ENCODE measurements around the gene ZDHHC17.

The ZDHHC17 gene

DNA sequence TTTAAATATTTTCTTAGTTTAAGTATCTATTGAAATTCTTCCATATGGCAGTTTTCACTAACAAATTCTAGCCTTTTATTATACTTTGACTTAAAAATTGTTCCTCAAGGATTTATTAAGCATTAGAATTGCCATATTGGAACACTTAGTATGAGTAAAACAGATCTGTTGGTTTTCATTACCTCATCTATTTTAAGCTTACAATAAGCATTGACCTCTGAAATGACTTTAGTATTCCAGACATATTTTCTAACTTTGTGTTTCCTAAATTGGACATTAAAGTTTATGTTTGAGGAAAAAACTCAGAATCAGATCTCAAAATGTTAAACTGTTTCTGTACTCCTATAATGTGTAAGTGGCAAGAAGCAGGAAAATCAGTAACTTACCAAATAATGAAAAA lies 66.5 kb downstream of the ZDHHC17 start:
- DNase-seq (ENCODE audit: low spot score) = no peak

DNA sequence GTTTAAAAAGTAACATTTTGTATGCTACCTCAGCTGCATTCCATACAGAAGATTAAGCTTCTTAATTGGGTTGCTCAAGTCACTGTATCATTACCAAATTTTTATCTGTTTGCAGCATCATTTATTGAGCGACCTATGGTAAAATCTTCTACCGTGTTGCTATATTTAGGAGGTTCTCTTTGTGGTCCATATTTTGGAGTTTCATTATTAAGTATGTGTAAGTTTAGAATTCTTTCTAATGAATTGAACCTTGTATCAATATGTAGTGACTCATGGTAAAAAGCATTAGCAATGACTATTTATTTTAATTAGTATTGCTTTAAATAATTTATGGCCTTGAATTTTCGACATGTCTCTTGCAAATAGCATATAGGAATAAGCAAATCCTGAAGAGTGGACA lies 72.7 kb downstream of the ZDHHC17 start:
- DNase-seq (ENCODE audit: low spot score) = no peak

DNA sequence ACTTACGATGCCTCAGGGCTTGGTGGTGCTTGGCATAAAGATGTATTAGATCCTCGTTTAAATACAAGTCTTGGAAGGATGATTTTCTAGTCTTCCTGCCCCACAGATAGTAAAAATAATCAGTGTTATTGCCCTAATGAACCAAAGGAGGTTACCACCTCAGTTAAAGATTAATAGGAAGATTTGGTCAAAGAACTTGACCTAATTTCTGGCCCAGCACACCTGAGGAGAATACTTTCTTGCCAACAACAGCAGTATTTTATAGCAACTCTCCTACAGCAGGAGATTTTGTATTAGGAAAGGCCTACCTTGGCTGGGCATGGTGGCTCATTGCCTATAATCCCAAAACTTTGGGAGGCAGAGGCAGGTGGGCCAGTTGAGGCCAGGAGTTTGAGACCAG lies 83.3 kb downstream of the ZDHHC17 start:
- no peak for DNase-seq (ENCODE audit: low spot score)

DNA sequence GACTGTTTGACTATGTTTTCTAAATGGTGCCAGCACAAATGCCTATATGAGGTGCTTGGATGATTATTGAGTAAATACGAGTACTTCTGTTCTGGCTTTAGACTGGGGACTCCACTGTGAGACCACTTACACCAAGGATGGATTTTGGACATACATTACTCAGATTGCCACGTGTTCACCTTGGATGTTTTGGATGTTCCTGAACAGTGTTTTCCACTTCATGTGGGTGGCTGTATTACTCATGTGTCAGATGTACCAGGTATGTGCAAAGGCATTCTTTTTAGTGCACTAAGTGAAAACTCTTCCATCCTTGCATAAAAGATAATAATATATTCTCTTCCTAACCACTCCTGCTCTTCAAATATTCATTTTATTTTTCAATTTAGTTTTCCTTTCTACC lies 84.2 kb downstream of the ZDHHC17 start:
- DNase-seq (ENCODE audit: low spot score) = no peak

DNA sequence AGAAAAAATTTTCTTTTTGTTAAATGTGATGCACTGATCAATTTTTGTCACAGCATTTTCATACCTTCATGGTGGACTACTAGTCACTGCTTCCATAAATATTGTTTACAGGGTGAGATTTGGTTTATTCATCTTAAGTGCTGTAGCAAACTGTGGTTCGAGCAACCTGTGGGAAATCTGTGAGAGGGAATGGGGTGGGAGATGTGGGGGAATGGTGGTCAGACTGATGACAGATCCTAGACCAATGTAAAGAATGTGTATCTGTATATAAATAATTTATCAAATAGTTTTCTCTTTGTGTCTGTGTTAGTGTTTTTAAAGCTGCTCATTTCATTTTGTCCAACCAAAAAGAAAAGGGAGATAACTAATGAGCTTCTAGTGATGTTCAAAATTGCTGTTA lies 88.2 kb downstream of the ZDHHC17 start:
- no peak for DNase-seq (ENCODE audit: low spot score)

DNA sequence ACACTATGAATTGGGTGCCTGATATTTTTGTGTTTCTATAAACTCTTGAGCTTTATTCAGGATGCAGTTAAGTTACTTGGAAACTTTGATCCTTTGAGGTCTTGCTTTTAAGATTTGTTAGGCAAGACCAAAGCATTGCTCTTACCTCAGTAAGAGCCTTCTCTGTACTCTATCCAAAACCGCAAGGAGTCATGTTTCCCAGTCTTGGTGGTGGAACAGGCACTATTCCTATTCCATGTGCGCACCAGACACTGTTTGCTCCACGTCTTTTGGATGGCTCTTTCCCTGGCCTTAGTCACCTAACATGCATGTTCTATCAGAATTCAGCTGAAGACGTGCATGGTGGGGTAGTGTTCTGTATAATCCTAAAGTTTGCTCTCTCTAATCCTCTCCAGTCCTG lies 91.4 kb downstream of the ZDHHC17 start:
- no peak for DNase-seq (ENCODE audit: low spot score)

DNA sequence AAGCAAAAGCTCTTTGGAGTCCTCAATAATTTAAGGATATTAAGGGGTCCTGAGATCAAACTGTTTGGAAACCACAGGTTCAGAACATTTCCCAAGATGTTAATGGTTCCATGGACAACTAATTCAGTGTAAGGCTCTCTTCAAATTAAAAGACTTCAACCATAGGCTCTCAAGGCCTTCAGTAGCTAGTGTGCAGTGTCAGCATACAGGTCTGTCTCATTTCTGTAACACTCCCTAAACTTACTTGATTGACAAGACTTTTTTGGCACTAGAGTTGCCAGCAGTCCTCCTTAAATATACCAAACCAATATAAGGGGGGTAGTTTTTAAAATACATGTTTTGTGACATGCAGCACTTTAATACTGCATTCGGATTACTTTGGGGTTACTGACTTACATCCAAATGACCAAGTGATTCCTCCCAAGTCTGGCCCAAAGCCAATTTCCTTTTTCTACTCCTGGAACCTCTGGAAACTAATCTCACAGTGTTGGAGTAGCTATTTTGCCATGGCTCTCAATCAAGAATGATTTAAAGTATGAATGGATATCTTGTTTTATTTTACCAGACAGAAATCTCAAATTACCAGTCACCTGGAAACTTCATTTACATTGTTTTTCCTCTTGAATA lies 92.2 kb downstream of the ZDHHC17 start:
- DNase-seq (ENCODE audit: low spot score) = no peak

DNA sequence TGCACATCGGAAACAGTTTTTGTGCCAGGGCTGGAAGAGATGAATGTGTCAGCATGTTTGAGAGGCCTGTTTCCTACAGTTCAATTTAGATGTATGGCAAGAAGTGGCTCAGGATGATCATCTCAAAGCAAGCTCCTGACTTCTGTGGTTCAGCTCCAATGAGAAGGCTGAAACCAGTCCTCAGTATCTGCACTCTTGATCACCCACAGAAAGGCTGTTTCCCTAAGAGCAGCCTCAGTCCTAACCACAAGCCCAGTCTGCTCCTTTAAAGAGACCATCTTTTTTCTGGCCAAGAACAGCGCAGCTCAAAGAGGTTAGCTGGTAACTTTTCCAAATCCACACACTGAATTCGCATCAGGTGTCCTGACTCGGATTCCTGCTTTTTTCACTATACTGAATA lies 95.7 kb downstream of the ZDHHC17 start:
- no peak for DNase-seq (ENCODE audit: low spot score)

DNA sequence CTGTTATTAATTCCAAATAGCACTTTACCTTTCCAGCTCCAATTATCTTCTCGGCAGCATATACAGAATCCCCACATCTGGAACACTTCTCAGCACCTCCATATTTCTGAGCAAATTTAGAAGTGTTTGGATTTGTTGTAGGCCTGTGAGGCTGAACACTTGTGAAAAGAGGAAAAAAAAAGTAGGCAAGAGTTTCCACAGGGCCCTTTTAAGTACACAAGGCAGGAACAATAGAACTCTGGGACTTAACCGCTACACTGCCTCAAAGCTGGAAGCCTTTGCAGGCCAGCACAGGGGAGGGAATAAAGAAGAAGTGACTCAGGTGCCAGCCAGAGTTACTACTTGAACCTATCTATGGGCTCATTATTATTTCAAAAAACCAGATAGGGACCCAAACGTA lies 96.3 kb downstream of the ZDHHC17 start:
- no peak for DNase-seq (ENCODE audit: low spot score)

DNA sequence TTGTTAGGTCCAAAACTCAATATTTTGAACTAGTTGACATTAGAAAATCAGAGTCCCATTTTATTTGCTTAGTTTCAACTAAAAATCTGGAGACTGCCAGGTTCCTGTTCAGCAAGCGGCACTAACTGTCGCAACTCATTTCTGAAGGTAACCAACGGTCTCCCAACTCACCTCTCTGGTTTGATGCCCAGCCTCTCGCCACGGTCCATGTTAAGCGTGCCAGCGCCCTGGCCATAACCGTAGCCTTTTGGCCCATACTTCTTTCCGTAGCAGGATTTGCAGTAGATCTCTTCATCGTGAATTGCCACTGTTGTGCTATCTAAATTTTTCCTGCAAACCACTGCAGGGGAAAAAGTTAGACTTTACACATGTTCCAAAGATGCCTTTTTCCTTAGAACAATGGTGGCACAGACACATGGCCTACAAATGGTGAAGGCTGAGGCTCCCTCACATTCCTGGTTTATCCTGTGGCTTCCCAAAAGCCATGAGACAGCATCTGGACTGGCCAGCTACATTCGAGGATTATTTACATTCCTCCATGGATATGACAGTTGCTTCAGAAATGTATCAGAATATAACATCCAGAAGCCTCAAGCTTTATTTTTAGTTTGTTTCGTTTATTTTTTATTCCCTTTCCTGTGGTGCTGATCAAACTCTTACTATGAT lies 99.2 kb downstream of the ZDHHC17 start:
- DNase-seq (ENCODE audit: low spot score) = peak; percentile 85

DNA sequence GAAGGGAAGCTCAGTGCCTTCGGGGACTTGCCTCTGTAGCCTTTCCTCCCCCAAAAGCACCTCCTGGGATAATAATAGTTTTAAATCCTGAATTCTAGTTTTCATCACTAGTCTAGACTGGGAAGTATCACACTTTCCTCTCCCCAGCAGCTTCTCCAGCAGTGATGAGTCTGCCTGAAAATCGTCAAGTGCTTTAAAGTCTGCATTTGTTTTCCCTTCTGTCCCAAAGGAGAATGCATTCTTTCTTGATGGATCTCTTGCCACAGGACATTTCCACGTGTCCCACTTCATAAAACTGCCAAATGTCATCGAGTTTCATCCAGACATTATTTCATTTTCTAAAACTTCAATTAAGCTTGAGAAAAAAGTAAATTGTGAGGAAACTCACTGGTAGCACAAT lies 99.9 kb downstream of the ZDHHC17 start:
- DNase-seq (ENCODE audit: low spot score) = peak; percentile 47

DNA sequence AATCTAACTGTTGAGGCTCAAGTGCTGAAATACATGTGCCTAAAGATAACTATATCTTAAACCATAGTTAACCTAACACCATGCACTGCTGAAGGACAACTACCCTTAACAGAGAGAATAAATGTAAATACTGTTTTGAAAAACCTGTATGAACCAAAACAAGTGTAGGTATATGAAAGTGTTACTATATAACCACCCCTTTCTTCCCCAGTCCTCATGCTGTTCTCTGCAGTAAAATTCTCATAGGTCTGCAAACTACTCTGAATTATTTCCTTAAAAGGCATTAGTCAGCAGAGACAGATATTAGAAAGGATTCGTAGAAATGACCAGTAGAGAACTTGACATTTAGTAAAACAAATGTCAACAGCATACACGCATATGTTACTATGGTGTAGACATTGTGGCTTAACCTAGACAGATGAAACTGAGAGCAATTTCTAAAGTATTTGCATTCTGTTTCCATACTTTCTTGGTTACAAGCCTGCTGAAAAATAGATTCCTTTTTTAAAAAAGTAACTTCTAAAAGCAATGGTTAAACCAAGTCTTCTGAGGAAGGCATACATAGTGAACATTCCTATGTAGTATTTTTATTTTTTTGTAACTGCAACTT lies 101.0 kb downstream of the ZDHHC17 start:
- DNase-seq (ENCODE audit: low spot score) = no peak

DNA sequence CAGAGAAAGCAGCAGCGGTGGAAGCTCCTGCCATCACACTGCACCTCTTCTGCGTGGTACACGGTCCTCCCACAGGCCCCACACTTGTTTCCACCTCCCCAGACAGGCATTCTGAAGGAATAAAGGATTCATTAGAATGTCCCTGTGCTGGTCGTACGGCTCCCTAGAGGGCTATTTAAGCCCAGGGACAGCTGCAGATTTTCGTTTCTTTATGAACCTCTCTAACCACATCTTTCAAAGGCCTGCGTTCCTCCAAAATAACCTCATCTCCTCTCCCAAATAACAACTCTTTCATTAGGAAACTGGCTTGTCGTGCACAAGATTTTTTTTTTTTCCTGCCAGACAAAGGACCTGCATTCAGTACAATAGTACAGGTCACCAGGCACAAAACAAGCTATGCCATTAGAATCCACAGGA lies 102.2 kb downstream of the ZDHHC17 start:
- peak; percentile 21 for DNase-seq (ENCODE audit: low spot score)

DNA sequence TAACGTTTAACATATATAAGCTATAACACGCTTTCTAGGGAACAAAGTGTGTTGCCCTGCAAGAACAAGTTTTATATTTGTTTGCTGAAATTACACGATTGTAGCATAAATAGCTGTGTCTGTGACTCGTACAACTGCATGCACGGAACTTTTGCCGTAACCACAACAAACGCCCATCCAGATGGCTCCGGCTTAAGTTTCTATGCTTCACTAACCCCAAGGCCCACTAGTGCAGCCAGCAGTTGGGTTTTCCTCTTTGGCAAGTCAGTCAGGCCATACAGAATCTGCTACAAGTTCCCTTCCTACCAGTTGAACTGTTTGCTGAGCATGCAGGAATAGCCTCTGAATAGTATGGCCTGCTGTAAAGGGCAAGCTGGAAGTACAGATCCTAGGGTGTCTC lies 102.8 kb downstream of the ZDHHC17 start:
- DNase-seq (ENCODE audit: low spot score) = peak; percentile 76

DNA sequence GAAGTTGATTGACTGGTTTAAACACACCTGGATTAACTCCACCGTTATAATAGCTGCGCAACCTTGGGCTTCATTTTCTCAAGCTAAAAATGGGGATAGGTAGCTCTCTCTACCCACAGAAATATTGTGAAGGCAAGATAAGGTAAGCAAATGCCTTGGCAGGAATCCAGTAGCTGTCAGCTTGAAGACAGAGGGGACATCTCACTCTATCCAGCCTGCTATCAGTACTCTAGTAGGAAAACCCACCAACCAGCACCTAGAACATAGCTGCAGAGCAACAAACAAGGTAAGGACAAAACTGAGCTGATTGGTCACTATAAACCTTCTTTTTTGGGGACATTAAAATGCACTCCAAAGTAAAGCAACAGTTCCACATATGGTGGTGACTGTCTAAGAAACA lies 107.2 kb downstream of the ZDHHC17 start:
- no peak for DNase-seq (ENCODE audit: low spot score)

DNA sequence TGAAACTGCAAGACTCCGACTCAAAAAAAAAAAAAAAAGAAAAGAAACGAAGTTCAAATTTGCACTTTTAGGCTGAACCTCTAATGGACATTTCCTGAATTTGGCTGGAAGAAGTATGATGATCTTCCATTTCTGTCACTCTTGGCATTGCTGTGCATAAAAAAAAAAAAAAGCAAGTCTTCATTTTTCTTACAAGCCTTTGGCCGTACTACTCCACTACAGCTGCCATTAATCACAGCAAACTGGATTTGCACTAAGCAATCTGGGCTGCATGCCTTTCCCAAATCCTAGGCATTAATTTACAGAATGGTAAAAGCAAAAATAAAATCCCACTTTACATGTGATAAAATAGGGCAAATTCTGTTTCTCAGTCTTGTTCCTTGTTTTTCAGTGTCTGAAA lies 107.8 kb downstream of the ZDHHC17 start:
- no peak for DNase-seq (ENCODE audit: low spot score)

DNA sequence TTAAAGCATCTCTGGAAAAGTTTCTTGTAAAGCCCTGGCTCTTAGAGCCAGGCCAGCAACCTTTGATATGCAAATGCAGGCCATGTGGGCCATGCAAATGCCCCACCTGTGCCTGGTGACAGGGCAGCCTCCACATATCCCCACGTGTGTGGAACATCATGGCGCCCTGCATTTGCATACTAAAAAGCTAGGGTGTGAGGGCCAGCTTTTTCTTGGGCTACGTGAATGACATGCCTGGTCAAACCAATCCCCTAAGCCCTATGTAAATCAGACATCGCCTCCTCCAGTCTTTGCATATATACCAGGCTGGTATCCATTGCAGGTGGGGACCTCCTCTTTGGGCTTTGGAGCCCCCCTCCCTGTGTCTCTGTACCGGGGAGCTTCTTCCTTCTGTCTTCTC lies 108.5 kb downstream of the ZDHHC17 start:
- DNase-seq (ENCODE audit: low spot score) = no peak

DNA sequence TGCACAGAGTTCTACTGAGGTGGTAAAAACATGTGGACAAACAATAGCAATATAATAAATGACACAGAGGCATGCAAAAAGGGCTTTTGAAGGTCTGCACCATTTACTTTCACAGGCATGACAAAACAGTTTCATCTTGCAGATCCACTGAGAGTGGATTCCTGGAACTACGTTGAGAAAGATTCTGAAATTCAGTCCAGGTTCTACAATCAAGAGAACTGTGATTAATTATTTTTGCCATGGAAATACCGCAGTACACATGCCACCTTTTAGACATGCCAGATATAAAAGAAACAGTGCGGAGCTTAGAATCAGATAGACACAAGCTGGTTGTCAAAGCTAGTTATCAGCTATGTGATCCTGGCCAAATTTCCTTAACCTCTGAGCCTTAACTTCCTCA lies 110.1 kb downstream of the ZDHHC17 start:
- no peak for DNase-seq (ENCODE audit: low spot score)

DNA sequence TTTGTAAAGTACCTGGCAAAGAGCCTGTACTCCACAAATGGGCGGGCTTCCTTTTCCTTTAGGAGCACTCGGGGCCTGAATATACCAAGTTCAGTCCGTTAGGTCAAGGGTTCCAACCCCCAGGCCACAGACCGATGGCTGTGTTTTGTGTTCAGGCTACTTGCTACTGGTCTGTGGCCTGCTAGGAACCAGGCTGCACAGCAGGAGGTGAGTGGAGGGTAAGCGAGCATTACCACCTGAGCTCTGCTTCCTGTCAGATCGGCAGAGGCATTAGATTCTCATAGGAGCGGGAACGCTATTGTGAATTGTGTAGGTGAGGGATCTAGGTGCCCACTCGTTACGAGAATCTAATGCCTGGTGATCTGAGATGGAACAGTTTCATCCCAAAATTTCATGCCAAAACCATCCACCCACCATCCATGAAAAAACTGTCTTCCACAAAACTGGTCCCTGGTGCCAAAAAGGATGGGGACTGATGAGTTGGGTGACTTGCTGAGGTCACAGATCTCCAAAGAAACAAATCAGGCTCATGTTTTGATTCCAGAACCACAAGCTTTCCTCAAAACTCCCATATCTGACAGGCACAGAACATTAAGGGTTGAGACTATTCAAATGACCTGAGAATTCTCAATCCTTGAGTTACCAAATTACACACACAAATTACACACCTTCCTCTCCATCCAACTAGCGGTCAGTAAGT lies 110.7 kb downstream of the ZDHHC17 start:
- DNase-seq (ENCODE audit: low spot score) = no peak

DNA sequence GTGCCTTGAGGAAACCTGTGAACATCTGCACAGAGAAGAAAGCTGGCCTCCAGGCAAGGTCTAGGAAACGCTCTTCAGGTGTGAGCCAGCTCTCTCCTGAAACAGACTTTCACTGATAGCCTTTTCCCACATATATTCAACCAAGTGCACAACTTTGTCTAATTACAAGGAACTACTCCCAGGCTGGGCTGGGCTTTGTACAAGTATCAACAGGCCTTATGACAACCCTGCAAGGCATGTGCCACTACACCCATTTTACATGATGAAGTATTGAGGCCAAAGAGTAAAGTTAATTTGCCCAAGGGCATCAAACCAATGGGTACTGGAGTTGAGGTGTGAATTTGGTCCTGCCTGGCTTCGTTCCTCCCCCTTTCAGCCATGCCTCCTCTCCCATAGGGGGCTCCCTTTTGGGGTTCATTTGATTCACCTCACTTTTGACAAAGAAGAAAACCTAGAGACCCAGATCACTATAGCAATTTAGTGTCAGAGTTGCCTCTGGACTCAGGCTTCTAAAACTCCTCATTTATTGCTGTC lies 112.8 kb downstream of the ZDHHC17 start:
- no peak for DNase-seq (ENCODE audit: low spot score)

DNA sequence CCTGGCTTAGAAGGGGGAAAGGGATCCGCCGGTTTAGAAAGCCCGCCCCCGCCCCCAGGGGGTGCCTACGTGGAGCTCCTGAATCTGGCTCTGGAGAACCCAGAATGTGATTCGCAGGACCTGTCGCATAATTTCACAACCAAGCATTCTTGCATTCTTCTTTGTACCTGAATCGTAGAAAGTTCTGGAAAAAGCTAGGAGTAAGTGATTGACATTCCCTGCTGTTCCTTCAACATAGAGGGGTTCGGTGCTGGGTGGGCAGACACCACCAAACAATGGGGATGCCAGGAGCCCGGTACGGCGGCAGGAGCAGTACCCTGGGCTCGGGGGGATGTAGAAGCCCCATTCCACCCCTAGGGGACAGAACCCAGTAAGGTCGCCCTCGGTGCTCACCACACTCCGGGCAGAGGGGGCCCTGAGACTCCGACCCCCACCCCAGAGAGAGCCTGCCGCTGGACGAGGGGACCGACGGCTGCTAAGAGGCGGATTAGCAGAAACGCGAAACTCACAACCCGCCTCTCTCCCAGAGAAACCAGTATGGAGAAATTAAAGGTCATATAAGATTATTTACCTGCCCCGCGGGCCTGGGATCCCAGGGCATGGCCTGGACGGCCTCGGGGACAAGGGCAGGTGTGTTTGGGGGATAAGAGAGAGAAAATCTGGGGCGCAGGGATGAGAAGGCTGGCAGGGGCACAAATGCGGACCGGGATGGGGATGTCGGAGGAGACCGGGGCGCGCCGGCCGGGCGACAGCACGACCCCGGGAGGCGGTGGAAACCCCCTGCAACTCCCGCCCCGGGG lies 114.4 kb downstream of the ZDHHC17 start:
- peak; percentile 33 for DNase-seq (ENCODE audit: low spot score)

All from AG20443 (cell line).